LNCAP (cell line): ENCODE data around the gene DNAJB13.

Experiments used
- CTCF ChIP-seq: fragments of 450-650 bp; IDR thresholded peaks from 2 replicates; pipeline ENCODE4 v1.5.1; 2017; ENCODE audit warnings: mild to moderate bottlenecking

The DNAJB13 gene

GRCh38 chr11:73950869-73951710 is at the start of gene DNAJB13:
DNAJB13 (plus strand) TSS chr11:73951026; CDS start chr11:73951070, 44 bp downstream.
- no peak for TF ChIP-seq CTCF

GRCh38 chr11:73902303-73902702 is 48.5 kb upstream of the DNAJB13 start:
- TF ChIP-seq CTCF, result no peak

- no peak for TF ChIP-seq CTCF
These were observed 43.6 kb upstream of the DNAJB13 start for GRCh38 chr11:73907191-73907590.

- TF ChIP-seq CTCF, result no peak
These were observed 38.8 kb upstream of the DNAJB13 start for GRCh38 chr11:73912026-73912425.

GRCh38 chr11:73913472-73913871 is 37.4 kb upstream of the DNAJB13 start:
- TF ChIP-seq CTCF, result no peak

- TF ChIP-seq CTCF, result no peak
These were observed 36.5 kb upstream of the DNAJB13 start for GRCh38 chr11:73914284-73914683.

- no peak for TF ChIP-seq CTCF
These were observed 34.4 kb upstream of the DNAJB13 start for GRCh38 chr11:73916435-73916834.
